ENCODE results near the gene FSD1.
"Not testable (repeated sequence)": the region's sequence is repeated elsewhere in the genome, so short reads cannot be mapped to it uniquely, and the experiment has no call there.

The FSD1 gene

GRCh38 chr19:4304538-4305256 is at the start of gene FSD1:
FSD1 (plus strand) TSS chr19:4304598; CDS start chr19:4304747, 149 bp downstream.
- DNase-seq (peak; percentile 89), ATAC-seq (peak; percentile 87)

GRCh38 chr19:4256563-4256962 is 47.8 kb upstream of the FSD1 start:
- ATAC-seq (no peak), DNase-seq (no peak)

GRCh38 chr19:4257025-4257424 is 47.4 kb upstream of the FSD1 start:
- no peak for ATAC-seq
- no peak for DNase-seq

GRCh38 chr19:4258181-4258580 is 46.2 kb upstream of the FSD1 start:
- ATAC-seq = no peak

GRCh38 chr19:4260613-4261191 is 43.7 kb upstream of the FSD1 start:
- no peak for ATAC-seq
- DNase-seq = no peak

More at GRCh38 chr19:4258181-4258580, 46.2 kb upstream of the FSD1 start:
- DNase-seq = no peak

- ATAC-seq (no peak), DNase-seq (no peak)
Observed at GRCh38 chr19:4264812-4265211, 39.6 kb upstream of the FSD1 start.

GRCh38 chr19:4266253-4267000 is 38.0 kb upstream of the FSD1 start:
- ATAC-seq = no peak
- no peak for DNase-seq

- DNase-seq (peak; percentile 76), ATAC-seq (peak; percentile 68)
Observed at GRCh38 chr19:4267101-4267900, 37.1 kb upstream of the FSD1 start.

GRCh38 chr19:4267901-4268815 is 36.2 kb upstream of the FSD1 start:
- no peak for ATAC-seq
- no peak for DNase-seq

- no peak for ATAC-seq
Observed at GRCh38 chr19:4268816-4269430, 35.5 kb upstream of the FSD1 start.

GRCh38 chr19:4272894-4273293 is 31.5 kb upstream of the FSD1 start:
- no peak for DNase-seq
- ATAC-seq = no peak

More at GRCh38 chr19:4268816-4269430, 35.5 kb upstream of the FSD1 start:
- DNase-seq = no peak

- DNase-seq, ATAC-seq: not testable (repeated sequence)
Observed at GRCh38 chr19:4274321-4274686, 30.1 kb upstream of the FSD1 start.

- no peak for ATAC-seq
- no peak for DNase-seq
Observed at GRCh38 chr19:4277191-4277696, 27.2 kb upstream of the FSD1 start.

- ATAC-seq (no peak), DNase-seq (no peak)
Observed at GRCh38 chr19:4278010-4278409, 26.4 kb upstream of the FSD1 start.

GRCh38 chr19:4278419-4279266 is 25.8 kb upstream of the FSD1 start, which contains the start of gene SHD:
SHD (plus strand) TSS chr19:4279266; CDS start chr19:4280064, 798 bp downstream.
- no peak for ATAC-seq

GRCh38 chr19:4279267-4279529 is 25.2 kb upstream of the FSD1 start:
- no peak for DNase-seq

More at GRCh38 chr19:4278419-4279266, 25.8 kb upstream of the FSD1 start, which contains the start of gene SHD:
- no peak for DNase-seq

GRCh38 chr19:4279530-4280422 is 24.6 kb upstream of the FSD1 start:
- no peak for ATAC-seq

More at GRCh38 chr19:4279267-4279529, 25.2 kb upstream of the FSD1 start:
- ATAC-seq = no peak

GRCh38 chr19:4284176-4284958 is 20.0 kb upstream of the FSD1 start:
- ATAC-seq (peak; percentile 36), DNase-seq (no peak)

More at GRCh38 chr19:4279530-4280422, 24.6 kb upstream of the FSD1 start:
- no peak for DNase-seq
